Neural cell (in vitro differentiated cells): ENCODE results near the gene MDM2. TPM values are rescaled to one million over a fixed set of nuclear protein-coding genes. Genes with fewer than 3 reads are reported as not detected.

Source experiments
- H2AFZ ChIP-seq: fragments of 200-600, 300-800 bp; sonication (generic), shearing (Covaris generic); 2 replicates; pipeline ENCODE4 v1.6.0; 2014; ENCODE audit warnings: low read depth, mild to moderate bottlenecking, antibody characterized with exemption, low read length, moderate library complexity
- H3F3A ChIP-seq: fragments of 200-600 bp; shearing (Covaris generic); 2 replicates; pipeline ENCODE4 v1.6.1; 2016; ENCODE audit warnings: mild to moderate bottlenecking, moderate library complexity, mixed read lengths, antibody characterized with exemption, low read length; ENCODE audit not compliant: insufficient read depth, poor library complexity, severe bottlenecking
- H3K27ac ChIP-seq: fragments of 200-600, 300-800 bp; sonication (generic), shearing (Covaris generic); 2 replicates; pipeline ENCODE4 v1.5.1; 2014; ENCODE audit warnings: mild to moderate bottlenecking, low read length, moderate library complexity
- H3K27me3 ChIP-seq: fragments of 300-800, 200-600 bp; sonication (generic), shearing (Covaris generic); 2 replicates; pipeline ENCODE4 v1.6.0; 2014; ENCODE audit warnings: mild to moderate bottlenecking, low read depth, low read length, moderate library complexity; ENCODE audit not compliant: insufficient read depth
- H3K36me3 ChIP-seq: fragments of 300-800, 200-600 bp; sonication (generic), shearing (Covaris generic); 2 replicates; pipeline ENCODE4 v1.5.1; 2014; ENCODE audit warnings: mild to moderate bottlenecking, antibody characterized with exemption, low read length, moderate library complexity; ENCODE audit not compliant: insufficient read depth
- H3K4me2 ChIP-seq: fragments of 300-800, 200-600 bp; sonication (generic), shearing (Covaris generic); 2 replicates; pipeline ENCODE4 v1.6.0; 2014; ENCODE audit warnings: mild to moderate bottlenecking, low read length
- H3K4me3 ChIP-seq: fragments of 300-800, 200-600 bp; sonication (generic), shearing (Covaris generic); 2 replicates; pipeline ENCODE4 v1.5.1; 2014; ENCODE audit warnings: mild to moderate bottlenecking, low read length, moderate library complexity
- H3K79me2 ChIP-seq: fragments of 200-600 bp; shearing (Covaris generic); replicated peaks from 2 replicates; pipeline ENCODE4 v1.6.0; 2014; ENCODE audit warnings: mild to moderate bottlenecking, low read length, moderate library complexity; ENCODE audit not compliant: insufficient read depth
- H3K9ac ChIP-seq: fragments of 300-800, 200-600 bp; sonication (generic), shearing (Covaris generic); 2 replicates; pipeline ENCODE4 v1.6.1; 2016; ENCODE audit warnings: mild to moderate bottlenecking, low read length, mixed read lengths
- H3K9me2 ChIP-seq: fragments of 200-600 bp; shearing (Covaris generic); 2 replicates; pipeline ENCODE4 v1.6.1; 2016; ENCODE audit warnings: mild to moderate bottlenecking, low read length, mixed read lengths; ENCODE audit not compliant: insufficient read depth
- H3K9me3 ChIP-seq: fragments of 200-600, 300-800 bp; sonication (generic), shearing (Covaris generic); 2 replicates; pipeline ENCODE4 v1.6.1; 2016; ENCODE audit warnings: mild to moderate bottlenecking, mixed run types, low read length, moderate library complexity, mixed read lengths
- H4K20me1 ChIP-seq: fragments of 200-600 bp; shearing (Covaris generic); 2 replicates; pipeline ENCODE4 v1.6.1; 2016; ENCODE audit warnings: mild to moderate bottlenecking, mixed run types; ENCODE audit not compliant: insufficient read depth
- CTCF ChIP-seq: fragments of 450-650 bp; IDR thresholded peaks from 2 replicates; pipeline ENCODE4 v1.5.1; 2014; ENCODE audit warnings: antibody characterized with exemption, mild to moderate bottlenecking, moderate library complexity; ENCODE audit not compliant: poor library complexity, severe bottlenecking
- EP300 ChIP-seq: fragments of 450-650 bp; conservative IDR thresholded peaks from 2 replicates; pipeline ENCODE4 v1.6.1; 2014; ENCODE audit warnings: antibody characterized with exemption, mild to moderate bottlenecking, moderate library complexity; ENCODE audit not compliant: poor library complexity, severe bottlenecking
- EZH2 ChIP-seq: fragments of 200-600, 300-800 bp; shearing (Covaris generic), sonication (generic); IDR thresholded peaks from 2 replicates; pipeline ENCODE4 v1.6.1; 2014; ENCODE audit warnings: antibody characterized with exemption, low read length, borderline replicate concordance, mild to moderate bottlenecking; ENCODE audit not compliant: insufficient read depth, poor library complexity, severe bottlenecking
- MXI1 ChIP-seq: fragments of 450-650 bp; conservative IDR thresholded peaks from 2 replicates; pipeline ENCODE4 v1.6.1; 2014; ENCODE audit warnings: antibody characterized with exemption, mild to moderate bottlenecking; ENCODE audit not compliant: poor library complexity, severe bottlenecking
- POLR2AphosphoS5 ChIP-seq: IDR thresholded peaks from 2 replicates; pipeline ENCODE4 v1.6.1; 2012
- RAD21 ChIP-seq: fragments of 450-650 bp; conservative IDR thresholded peaks from 2 replicates; pipeline ENCODE4 v1.6.1; 2014; ENCODE audit warnings: antibody characterized with exemption, mild to moderate bottlenecking, moderate library complexity
- SMC3 ChIP-seq: fragments of 450-650 bp; conservative IDR thresholded peaks from 2 replicates; pipeline ENCODE4 v1.6.1; 2014; ENCODE audit warnings: antibody characterized with exemption, mild to moderate bottlenecking, moderate library complexity; ENCODE audit not compliant: poor library complexity
- TAF1 ChIP-seq: IDR thresholded peaks from 2 replicates; pipeline ENCODE4 v1.6.1; 2012; ENCODE audit warnings: low read depth
- polyA plus RNA-seq: library from polyadenylated mRNA; depleted of rRNA; stranded (reverse); fragments of >200 nt; gene quantifications from 2 replicates; pipeline ENCODE4 v1.2.3, GENCODE V29; 2014
- TF ChIP-seq, protein P1 (sequence below): IDR thresholded peaks from 2 replicates; pipeline ENCODE4 v1.6.1; 2012; ENCODE audit warnings: borderline replicate concordance

The MDM2 gene
- polyA plus RNA-seq, 1 donor from 2014 or later = 37.5 TPM

DNA sequence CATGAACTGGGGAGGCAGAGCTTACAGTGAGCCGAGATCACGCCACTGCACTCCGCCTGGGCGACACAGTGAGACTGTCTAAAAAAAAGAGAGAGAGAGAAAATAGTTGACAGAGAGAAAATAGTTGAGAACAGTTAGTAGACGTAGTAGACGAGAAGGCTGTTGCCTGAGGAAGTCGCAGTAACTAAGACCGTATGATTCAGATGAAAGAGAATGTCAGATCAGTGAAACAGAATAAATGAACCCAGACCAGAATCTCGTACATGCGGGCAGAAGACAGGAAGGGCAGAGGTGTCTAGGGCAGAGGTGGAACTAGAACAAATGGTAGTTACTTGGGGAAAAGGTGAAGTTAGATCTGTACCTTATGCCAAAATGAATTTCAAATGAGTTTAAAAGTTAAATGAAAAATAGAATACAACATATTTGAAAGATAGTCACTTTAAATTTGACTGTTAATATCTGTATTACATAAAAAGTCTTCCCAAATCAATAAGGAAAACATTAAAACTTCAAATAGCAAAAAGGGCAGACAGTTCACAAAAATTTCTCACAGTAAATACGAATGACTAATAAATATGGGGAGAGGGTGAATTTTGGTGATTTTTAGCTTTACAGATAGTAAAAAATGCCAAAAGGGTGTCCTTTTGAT, 17.7 kb downstream of the MDM2 start:
- TF ChIP-seq MXI1 (no peak), SMC3 (no peak), EZH2 (no peak), TAF1 (no peak), CTCF (no peak), EP300 (no peak), POLR2AphosphoS5 (no peak), RAD21 (no peak)
- TF ChIP-seq, protein P1, sequence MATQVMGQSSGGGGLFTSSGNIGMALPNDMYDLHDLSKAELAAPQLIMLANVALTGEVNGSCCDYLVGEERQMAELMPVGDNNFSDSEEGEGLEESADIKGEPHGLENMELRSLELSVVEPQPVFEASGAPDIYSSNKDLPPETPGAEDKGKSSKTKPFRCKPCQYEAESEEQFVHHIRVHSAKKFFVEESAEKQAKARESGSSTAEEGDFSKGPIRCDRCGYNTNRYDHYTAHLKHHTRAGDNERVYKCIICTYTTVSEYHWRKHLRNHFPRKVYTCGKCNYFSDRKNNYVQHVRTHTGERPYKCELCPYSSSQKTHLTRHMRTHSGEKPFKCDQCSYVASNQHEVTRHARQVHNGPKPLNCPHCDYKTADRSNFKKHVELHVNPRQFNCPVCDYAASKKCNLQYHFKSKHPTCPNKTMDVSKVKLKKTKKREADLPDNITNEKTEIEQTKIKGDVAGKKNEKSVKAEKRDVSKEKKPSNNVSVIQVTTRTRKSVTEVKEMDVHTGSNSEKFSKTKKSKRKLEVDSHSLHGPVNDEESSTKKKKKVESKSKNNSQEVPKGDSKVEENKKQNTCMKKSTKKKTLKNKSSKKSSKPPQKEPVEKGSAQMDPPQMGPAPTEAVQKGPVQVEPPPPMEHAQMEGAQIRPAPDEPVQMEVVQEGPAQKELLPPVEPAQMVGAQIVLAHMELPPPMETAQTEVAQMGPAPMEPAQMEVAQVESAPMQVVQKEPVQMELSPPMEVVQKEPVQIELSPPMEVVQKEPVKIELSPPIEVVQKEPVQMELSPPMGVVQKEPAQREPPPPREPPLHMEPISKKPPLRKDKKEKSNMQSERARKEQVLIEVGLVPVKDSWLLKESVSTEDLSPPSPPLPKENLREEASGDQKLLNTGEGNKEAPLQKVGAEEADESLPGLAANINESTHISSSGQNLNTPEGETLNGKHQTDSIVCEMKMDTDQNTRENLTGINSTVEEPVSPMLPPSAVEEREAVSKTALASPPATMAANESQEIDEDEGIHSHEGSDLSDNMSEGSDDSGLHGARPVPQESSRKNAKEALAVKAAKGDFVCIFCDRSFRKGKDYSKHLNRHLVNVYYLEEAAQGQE = no peak
- H3K9me2 ChIP-seq = no peaks in the 10 kb centered on the region
- H3K9me3 ChIP-seq = no peaks in the 10 kb centered on the region
- no peak overlapping the region for H3K27ac ChIP-seq
- no peaks in the 10 kb centered on the region for H3K27me3 ChIP-seq
- H3K9ac ChIP-seq = no peak overlapping the region
- no peaks in the 10 kb centered on the region for H4K20me1 ChIP-seq
- no peaks in the 10 kb centered on the region for H3F3A ChIP-seq
- no peak overlapping the region for H3K4me3 ChIP-seq
- no peaks in the 10 kb centered on the region for H3K79me2 ChIP-seq
- peaks cover 7% of the 10 kb centered on the region for H3K36me3 ChIP-seq
- H3K4me2 ChIP-seq = no peak overlapping the region
- no peak overlapping the region for H2AFZ ChIP-seq

GRCh38 chr12:68827895-68828671, 20.1 kb downstream of the MDM2 start:
- no peaks in the 10 kb centered on the region for H3K9me2 ChIP-seq
- no peaks in the 10 kb centered on the region for H3K79me2 ChIP-seq
- H3K9me3 ChIP-seq = no peaks in the 10 kb centered on the region
- no peaks in the 10 kb centered on the region for H3K27me3 ChIP-seq
- peaks cover 7% of the 10 kb centered on the region for H3K36me3 ChIP-seq
- no peak overlapping the region for H3K4me2 ChIP-seq
- no peak overlapping the region for H3K9ac ChIP-seq
- TF ChIP-seq MXI1 (no peak), CTCF (no peak), EP300 (no peak), RAD21 (no peak), TAF1 (no peak), POLR2AphosphoS5 (no peak), EZH2 (no peak), SMC3 (no peak)
- TF ChIP-seq, protein P1 = no peak
- H4K20me1 ChIP-seq = no peaks in the 10 kb centered on the region
- H2AFZ ChIP-seq = no peak overlapping the region
- H3K4me3 ChIP-seq = no peak overlapping the region
- no peak overlapping the region for H3K27ac ChIP-seq
- no peaks in the 10 kb centered on the region for H3F3A ChIP-seq
